Testis (tissue), 2 donors: ENCODE measurements around the gene KIF1A.

Source experiments
- POLR2A ChIP-seq: fragments of 450-650 bp; IDR thresholded peaks from one replicate; pipeline ENCODE4 v1.6.1; 2017; ENCODE audit warnings: antibody characterized with exemption, mild to moderate bottlenecking, moderate library complexity
- TF ChIP-seq, protein P1 (sequence below), 3 experiments: fragments of 450-650 bp in 2 of 3; fragments of 200-600 bp in 1 of 3; sonication (generic) in 1 of 3; IDR thresholded peaks; one replicate each; pipeline ENCODE4 v1.5.1; 2016 to 2019; ENCODE audit warnings: antibody characterized with exemption in 3 of 3, mild to moderate bottlenecking in 2 of 3, moderate library complexity in 1 of 3

DNA sequence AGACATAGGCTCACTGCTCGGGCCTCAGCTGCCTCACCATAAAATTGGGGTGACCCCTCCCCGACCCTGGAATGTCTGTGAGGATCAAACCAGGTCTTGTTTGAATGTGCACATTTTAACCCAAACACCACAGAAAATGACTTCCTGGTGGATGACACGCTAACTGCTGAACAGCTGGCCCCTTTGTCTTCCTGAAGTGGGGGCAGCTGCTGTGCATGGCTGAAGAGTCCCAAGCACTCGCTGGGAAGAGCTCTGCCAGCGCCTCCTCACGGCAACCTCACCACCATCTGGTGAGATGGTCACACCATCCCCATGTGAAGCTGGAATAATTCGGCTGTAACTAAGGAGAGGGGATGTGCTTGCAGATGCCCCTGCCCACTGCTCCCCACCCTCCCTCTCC lies 94.3 kb downstream of the KIF1A start:
- TF ChIP-seq, protein P1, sequence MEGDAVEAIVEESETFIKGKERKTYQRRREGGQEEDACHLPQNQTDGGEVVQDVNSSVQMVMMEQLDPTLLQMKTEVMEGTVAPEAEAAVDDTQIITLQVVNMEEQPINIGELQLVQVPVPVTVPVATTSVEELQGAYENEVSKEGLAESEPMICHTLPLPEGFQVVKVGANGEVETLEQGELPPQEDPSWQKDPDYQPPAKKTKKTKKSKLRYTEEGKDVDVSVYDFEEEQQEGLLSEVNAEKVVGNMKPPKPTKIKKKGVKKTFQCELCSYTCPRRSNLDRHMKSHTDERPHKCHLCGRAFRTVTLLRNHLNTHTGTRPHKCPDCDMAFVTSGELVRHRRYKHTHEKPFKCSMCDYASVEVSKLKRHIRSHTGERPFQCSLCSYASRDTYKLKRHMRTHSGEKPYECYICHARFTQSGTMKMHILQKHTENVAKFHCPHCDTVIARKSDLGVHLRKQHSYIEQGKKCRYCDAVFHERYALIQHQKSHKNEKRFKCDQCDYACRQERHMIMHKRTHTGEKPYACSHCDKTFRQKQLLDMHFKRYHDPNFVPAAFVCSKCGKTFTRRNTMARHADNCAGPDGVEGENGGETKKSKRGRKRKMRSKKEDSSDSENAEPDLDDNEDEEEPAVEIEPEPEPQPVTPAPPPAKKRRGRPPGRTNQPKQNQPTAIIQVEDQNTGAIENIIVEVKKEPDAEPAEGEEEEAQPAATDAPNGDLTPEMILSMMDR (IDR thresholded peaks at IDR 0.05), result no peak
- no peak for TF ChIP-seq POLR2A
